ENCODE measurements around the gene POLR1C.
"Not testable (repeated sequence)": the region's sequence is repeated elsewhere in the genome, so short reads cannot be mapped to it uniquely, and the experiment has no call there.

The POLR1C gene, protein sequence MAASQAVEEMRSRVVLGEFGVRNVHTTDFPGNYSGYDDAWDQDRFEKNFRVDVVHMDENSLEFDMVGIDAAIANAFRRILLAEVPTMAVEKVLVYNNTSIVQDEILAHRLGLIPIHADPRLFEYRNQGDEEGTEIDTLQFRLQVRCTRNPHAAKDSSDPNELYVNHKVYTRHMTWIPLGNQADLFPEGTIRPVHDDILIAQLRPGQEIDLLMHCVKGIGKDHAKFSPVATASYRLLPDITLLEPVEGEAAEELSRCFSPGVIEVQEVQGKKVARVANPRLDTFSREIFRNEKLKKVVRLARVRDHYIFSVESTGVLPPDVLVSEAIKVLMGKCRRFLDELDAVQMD

DNA sequence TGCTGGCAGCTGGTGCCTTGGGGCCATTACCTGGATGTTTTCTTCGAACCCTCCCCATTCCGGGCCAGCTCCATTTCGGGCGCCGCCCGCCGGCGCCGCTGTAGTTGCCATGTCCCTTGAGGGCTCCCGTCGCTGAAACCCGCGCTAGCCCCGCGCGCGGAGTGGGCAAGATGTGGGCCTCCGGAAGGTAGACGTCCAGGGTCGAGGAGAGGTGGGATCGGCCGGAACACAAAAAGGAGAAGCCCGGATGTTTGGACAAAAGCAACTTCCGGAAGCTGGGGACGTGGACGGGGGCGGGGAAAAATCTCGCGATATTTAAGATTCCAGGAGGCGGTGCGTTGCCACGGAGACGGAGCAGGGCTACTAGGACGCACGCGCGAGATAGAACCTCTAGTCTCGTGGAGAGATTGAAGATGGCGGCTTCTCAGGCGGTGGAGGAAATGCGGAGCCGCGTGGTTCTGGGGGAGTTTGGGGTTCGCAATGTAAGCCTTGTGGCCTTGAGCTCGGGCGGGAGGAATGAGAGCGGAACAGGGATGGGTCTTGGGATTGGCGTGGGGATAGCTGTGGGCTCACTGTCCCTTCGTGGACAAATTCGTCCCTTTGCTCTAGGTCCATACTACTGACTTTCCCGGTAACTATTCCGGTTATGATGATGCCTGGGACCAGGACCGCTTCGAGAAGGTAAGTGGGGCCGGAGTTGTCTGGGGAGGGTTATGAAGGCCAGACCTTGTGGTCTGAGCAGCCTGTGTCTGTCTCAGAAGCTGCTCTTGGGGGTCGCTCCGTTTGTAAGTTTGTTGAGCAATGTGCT, at the start of gene POLR1C, which contains the start of gene YIPF3:
Gene POLR1C (plus strand): TSS at position 393 of the 808 bp plus-strand sequence. CDS start 21 bp downstream, at position 414.
Gene YIPF3 (minus strand): TSS at position 230 of the 808 bp plus-strand sequence. CDS start 119 bp downstream, at position 111.
- DNase-seq (ENCODE audit: low spot score), result peak; percentile 98

DNA sequence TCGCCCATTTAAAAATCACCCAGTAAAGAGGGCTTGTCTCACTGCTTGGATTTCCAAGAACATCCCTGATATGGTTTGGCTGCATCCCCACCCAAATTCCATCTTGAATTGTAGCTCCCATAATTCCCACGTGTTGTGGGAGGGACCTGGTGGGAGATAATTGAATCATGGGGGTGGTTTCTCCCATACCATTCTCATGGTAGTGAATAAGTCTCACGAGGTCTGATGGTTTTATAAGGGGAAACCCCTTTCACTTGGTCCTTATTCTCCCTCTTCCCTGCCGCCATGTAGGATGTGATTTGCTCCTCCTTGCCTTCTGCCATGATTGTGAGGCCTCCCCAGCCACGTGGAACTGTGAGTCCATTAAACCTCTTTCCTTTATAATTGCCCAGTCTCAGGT, 49.6 kb upstream of the POLR1C start:
- DNase-seq (ENCODE audit: low spot score), result not testable (repeated sequence)

DNA sequence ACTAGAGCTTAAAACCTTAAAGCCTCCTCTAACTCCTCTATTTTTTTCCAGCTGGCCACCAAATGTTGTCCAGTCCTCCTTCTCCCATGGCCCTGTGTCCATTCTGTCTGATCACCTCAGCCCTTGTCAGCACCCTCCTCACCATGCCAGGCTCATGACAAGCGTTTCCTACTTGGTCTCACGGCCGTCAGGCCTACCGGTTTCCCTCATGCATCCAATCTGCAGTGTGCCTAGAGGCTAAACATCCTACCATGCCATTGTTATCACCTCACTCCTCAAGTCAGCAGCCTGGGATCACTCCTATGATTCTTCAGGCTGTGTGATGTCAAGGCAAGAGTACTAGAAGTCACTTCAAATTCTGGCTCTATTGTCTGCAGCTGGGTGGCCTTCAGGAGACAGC, 49.1 kb upstream of the POLR1C start:
- DNase-seq (ENCODE audit: low spot score), result no peak

DNA sequence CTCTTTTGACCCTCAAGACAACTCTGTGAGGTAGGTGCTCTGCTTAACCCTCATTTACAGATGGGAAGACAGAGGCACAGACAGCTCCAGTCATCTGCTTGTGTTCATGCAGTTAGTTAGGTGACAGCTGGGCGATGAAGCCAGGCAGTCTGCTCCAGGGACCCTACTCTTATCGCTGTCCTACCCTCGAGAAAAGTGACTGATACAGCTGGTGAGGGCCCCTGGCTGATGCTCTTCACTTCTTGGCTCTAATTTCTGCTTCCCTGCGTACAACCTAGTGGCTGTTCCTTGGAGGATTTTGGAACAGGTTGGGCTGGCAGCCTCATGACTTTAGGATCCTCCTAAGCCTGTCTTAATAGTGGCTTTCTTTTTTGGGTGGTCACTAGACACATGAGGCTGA, 48.6 kb upstream of the POLR1C start:
- DNase-seq (ENCODE audit: low spot score), result no peak

DNA sequence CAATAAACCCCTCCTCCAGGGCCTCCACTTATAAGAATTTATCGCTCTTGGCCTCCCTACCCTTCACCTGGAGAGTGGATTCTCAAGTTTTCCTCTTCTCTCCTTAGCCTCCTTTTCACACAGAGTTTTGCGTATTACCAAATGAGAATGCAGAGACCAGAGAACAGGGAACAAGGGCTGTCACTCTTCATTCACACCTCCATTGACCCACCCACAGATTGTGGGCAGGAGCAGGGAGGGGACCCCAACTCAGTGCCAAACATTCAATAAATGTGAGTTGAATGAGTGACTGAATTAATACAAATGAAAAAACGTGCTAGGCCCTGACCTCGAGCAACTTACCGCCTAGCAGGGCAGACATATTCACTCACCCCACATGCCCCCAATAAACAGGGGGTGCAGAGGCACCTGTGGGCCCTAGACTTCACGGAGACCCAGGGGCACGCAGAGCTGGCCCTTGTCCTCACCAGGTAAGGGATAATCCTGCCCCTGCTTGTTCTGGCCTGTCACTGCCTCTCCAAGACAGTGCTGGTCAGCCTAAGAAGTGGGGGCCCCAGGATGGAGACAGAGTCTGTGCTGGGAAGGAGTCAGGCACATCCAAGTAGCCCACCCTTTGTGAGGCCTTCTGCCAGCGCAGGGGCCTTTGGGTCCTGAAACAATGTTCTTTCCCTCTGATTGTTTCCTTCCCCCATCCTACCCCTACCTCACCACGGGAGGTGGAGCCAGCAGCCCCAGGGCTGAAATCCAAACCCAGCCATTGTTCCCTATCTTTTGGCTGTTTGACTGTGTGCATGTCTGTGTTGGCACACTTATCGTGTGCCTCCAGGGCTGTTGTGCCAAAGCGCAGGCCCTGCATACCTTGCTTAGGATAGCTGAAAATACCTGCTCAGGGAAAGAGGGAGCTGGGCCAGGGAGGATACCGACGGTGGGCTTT, 47.9 kb upstream of the POLR1C start:
- no peak for DNase-seq (ENCODE audit: low spot score)

DNA sequence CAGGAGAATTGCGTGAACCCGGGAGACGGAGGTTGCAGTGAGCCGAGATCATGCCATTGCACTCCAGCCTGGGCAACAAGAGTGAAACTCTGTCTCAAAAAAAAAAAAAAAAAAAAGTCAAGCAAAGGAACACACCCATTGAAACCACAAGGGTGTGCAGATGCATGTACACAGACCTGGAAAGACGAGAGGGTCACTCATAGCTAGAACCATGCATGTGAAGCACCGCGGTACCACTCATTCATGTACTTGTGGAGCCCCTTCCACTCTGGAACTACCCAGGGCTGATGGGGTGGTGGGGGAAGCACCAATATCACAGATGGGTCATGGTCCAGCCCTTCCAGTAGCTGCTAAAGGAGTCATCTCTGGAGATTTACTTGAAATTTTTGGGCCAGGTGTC, 46.9 kb upstream of the POLR1C start:
- DNase-seq (ENCODE audit: low spot score), result no peak

DNA sequence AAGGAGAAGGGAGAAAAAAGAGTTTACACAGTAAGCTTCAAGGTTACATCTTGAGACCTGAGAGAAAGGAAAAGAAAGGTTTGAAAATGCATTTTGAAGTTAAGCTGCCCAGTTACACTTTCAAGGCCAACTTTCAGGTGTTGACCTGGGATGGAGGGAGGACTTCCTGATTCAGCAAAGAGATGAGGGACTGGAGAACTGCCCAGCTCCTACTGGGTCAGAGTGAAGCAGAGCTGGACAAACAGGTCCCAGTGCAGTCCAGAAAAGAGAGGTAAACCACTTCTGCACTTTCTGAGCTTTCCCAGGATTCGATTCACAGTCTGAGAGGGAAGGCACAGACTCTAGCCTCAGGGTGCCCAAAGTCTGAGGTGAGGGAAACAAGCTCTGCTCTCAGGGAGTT, 45.5 kb upstream of the POLR1C start:
- DNase-seq (ENCODE audit: low spot score), result no peak

DNA sequence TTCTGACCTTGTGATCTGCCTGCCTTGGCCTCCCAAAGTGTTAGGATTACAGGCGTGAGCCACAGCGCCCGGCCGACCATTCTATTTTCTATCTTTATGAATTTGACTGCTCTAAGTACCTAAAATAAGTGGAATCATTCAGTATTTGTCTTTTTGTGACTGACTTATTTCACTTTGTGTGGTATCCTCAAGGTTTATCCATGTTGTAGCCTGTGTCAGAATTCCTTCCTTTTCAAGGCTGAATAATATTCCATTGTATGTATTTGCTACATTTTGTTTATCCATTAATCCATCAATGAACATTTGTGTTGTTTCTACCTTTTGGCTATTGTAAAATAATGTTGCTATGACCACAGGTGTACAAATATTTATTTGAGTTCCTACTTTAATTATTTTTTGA, 44.4 kb upstream of the POLR1C start:
- no peak for DNase-seq (ENCODE audit: low spot score)

DNA sequence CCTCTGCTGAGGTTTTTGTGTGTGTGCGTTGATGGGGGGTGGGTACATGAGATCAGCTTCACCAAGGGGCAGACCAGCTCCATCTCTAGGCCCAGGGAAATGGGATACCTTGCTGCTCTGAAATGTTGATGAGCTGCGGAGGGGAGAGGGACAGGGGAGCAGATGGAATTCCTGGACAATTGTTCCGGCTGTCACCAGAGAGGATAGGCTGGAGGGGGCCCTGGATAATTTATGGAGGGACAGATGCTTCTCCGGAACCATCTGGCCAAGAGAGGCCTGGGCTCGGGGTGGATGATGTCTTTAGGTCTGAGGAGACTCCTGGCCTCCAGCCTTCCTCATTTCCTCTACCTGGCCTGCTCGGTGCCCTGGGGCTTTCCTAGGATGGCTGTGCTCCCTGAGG, 41.4 kb upstream of the POLR1C start:
- no peak for DNase-seq (ENCODE audit: low spot score)

DNA sequence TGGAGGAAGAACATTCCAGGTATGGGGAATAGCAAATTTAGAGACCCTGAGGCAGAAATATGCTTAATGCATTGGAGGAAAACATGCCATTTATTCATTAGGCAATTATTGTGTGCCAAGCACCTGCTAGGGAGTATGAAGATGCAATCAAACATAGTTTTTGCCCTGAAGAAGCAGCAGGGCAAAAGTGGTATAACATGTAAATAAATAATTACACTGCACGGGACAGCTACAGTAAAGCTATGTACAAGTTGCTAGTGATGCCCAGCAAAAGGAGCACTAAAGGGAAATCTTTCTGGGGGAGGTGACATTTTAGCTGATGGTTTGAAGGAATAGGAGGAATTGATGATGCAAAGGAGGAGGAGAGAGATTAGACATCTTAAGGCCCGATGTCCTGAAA, 40.1 kb upstream of the POLR1C start:
- no peak for DNase-seq (ENCODE audit: low spot score)

DNA sequence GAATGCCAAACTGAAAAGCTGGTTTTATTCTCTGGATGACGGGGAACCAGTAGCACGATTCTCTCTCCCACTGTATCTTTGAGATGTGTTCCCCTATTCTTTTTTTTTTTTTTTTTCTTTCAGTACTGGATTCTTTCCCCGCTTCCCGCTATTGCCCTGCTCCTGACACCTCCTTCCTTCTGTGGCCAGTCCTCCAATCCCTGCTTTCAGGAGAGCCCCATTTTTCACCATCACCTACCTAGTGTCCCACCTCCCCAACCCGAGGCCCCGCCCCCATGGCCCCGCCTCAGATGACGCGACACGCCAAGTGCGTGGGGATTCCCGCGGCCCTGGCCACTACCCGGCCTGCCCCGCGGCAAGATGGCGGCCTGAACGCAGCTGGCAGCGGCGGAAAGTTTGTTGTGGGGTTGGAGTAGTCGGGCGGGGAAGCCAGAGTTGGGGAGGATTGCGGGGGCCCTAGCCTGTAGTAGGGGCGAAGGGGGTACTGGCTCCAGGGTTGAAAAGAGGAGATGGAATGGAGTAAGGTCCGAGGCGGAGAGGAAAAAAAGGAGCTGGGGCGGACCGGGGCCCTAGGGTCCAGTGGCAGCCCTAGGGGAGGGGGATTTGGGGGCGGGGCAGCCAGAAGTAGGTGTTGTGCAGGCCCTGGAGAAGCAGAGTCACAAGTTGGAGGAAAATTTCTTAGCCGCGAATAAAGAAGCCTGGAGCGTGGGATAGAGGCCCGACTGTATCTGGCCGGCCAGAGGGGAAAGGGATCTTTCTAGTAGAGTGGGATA, 39.5 kb upstream of the POLR1C start, which contains the start of gene TJAP1:
Gene TJAP1 (plus strand): TSS at position 336 of the 773 bp plus-strand sequence. CDS start 21,432 bp downstream, outside the sequence.
- DNase-seq (ENCODE audit: low spot score), result peak; percentile 90

DNA sequence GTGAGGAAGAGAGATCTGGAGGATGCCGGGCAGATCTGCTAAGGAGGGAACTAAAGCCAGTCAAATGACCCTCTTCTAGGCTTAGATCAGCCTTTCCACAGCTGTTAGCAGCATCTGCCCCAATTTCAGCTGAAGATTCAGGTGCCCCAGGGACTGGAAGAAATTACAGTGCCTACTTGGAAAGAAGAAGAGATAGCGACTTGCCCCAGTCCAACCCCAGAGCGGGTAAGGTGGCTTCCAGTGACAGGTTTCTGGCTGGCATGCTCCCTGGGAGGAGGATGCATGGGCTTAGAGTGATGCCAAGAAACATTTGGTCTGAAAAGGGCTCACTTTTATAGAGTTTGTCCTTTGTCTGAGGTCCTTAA, 38.9 kb upstream of the POLR1C start:
- DNase-seq (ENCODE audit: low spot score), result no peak

DNA sequence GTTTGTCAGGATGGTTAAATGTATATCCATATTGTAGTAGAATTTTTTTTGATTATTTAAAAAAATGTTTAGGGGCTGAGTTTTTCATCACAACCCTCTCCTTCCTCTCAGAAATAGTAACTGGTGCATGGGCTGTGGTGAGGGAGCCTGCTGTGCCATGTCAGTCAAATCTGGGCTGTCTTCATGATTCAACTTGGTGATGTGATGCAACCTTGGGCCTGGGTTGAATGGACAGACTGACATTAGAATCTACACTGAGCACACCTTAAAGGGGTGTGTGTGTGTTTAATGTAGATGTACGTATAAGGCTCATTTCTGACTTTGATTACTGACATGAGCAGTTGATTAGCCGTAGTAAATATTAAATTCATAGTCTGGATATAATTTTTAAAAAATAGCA, 35.8 kb upstream of the POLR1C start:
- no peak for DNase-seq (ENCODE audit: low spot score)

DNA sequence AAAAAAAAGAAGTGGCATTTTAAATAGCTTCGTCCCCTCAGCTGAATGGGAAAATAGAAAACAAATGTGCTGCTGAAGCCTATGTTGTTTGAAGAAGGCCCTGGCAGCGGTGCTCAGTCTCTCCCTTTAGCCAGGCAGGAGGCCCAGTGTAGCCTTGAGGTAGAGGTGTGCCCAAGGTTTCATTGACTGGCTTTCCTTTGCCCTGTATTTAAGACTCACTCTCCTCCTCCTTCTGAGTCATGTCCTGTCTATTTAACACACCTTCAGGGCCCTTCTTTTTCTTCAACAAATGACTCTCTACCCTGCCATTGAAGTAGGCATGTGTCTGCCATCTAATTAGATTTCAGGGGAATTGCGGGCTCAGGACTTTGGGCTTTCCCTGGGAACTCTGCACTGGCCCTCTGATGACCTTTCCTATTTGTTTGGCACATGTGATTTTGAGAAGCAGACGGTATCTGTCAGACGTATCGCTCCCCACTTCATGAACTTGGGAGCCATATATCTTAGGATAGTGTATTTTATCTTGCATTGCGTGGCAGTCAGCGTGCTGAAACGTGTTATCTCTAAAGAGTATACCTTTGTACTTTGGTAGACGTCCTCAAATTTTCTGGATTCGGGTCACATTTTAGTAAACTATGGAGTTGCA, 35.2 kb upstream of the POLR1C start:
- no peak for DNase-seq (ENCODE audit: low spot score)

DNA sequence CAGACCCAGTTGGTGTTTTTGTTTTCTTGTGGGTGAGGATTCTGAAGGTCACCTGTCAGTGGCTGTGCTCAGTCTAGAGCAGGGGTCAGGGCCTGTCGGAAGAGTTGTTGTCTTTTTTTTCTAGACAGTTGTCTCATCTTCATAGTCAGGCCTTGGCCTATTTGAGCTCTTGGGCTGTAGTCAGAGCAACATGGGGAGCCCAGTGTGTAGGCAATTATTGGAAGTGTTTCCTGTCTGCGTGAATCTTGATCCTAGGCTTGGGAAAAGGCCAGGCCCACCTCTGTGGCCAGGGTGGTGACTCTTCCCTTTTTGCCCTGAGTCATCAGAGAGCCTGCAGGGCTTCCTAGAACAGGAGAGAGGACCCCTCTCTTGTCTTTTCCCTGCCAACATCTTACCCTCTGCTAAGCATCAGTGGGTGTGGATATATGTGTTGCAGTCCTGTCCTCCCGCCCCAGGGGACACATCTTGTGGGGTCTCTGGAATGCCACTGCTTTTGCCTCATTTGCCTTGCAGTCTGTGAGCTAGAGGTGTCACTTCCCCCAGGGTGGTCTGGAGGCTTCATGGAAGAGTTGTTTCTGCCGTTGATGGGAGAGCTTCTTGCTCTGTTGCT, 28.1 kb upstream of the POLR1C start:
- DNase-seq (ENCODE audit: low spot score), result no peak

DNA sequence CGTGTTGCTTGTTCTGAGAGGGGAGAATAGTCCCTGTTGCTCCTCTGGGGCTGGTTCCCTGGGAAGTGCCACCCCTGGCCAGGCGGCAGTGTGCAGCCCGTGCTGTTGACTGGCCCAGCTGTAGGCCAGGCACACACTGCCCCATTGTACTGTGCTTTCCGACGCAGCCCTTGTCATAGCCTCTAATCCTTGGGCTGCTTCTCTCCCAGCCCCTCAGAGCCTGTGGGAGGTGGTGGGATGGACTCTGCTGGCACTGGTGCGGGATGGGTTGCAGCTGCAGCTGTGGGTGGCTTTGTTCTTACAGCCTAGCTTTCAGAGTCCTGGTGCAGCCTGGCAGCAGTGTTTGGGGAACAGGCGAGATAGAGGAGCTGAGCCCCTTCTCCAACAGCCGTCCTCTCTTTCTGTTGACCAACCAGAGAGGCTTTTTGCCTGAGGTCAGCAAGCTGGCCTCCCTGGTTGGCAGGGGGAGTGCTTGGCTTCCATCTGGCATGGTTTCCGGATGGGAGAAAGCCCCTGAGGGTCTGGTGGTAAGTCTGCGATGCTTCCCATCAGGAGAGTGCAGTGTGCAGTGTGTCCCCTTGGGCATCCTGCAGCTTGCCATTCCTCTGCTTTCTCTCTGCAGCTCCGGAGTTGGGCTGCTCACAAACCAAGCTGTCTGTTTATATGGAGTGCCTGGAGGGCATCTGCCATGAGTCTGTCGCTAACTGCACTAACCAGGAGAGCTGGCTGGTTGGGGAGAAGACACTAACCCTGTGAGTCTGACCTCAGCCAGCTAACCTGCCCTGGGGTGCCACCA, 27.4 kb upstream of the POLR1C start:
- peak; percentile 98 for DNase-seq (ENCODE audit: low spot score)

DNA sequence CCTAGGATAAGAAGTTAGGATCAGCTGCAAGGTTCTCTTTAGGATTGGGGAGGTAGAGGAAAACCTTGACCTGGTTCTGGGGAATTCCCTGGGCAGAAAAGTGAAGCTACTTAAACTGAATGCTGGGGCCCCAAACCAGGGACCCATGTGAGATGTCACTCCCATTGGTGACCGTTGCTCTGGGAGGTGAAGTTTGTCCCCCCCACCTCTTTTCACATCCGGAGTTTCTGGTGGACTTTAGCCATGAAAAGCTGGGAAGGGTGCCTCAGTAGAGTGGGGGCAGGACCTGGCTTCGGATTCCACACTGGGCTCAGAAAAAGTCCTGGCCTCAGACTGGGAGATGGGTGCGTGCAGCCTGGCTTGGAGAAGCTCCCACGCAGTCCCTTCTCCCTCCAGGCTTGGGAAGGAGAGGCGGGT, 26.4 kb upstream of the POLR1C start:
- DNase-seq (ENCODE audit: low spot score), result no peak

DNA sequence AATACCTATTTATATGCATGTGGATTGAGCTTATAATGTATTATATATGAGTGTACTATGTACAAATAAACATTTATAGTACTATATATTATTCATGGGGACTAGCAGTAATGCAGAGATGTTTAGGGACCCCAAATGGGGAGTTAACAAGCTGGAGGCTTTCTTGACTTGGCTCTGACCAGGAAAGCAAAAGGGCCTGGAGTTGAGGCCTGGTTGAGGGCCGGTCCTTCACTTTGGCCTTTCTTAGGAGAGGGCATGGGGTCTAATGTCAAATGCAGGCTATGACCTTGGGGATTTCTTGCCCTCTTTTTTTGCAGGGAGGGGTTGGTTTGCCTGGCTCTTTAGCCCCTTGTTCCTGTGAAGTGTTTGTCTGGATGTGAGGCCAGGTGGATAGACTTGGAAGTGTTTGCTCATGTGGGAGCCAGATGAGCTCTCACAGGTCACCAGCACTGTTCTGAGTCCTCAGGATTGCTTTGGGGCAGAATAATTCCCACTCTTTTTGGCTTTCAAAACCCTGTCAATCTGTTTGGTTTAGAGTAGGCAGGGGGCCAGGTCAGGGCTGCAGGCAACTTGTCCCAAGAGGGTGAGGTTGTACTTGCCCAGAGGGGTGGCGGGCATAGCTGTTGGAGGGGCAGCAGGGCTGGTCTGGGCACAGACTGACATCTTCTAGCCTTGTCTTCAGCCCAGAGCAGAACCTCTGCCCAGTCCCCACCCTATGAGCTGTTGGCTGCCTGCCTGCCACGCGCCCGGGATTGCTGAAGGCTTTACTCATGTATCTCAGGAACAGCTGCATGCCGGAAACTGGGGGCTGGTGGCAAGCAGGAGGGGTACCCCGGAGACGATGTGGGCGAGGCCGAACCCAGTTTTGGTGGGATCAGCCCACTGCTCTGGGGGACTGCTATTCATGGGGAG, 24.9 kb upstream of the POLR1C start:
- peak; percentile 91 for DNase-seq (ENCODE audit: low spot score)
